Caco-2 (cell line): ENCODE results near the gene GRN. TPM values are rescaled to one million over a fixed set of nuclear protein-coding genes. Genes with fewer than 3 reads are reported as not detected.
A peak's percentile ranks its signal among the peaks of the same experiment; 100 is the strongest.

Experiments
- BruUV-seq: library from RNA; stranded (reverse); fragments of 400-500 nt; replicated peaks from 2 replicates; lab custom pipeline; 2021; lab: Mats Ljungman, UMichigan
- CTCF ChIA-PET: fragments of 300-600 bp; sonication (Branson Sonifier 250); formaldehyde crosslinking; loops from one replicate; lab custom pipeline; 2022; ENCODE audit warnings: antibody characterized with exemption; lab: Charles Lee
- POLR2A ChIA-PET: fragments of 300-600 bp; sonication (Branson Sonifier 250); formaldehyde crosslinking; loops from one replicate; lab custom pipeline; 2022; ENCODE audit warnings: antibody characterized with exemption; lab: Charles Lee
- DNase-seq, 2 experiments: peaks; one replicate each; pipeline versions ENCODE4 v3.0.0 to v3.0.0-alpha.2; 2020 to 2022
- H3K27me3 ChIP-seq: replicated peaks from 2 replicates; pipeline ENCODE4 v1.6.0; 2011; ENCODE audit warnings: low read length; ENCODE audit not compliant: control insufficient read depth, insufficient read depth
- H3K36me3 ChIP-seq: 2 replicates; pipeline ENCODE4 v1.5.1; 2011; ENCODE audit warnings: low read length; ENCODE audit not compliant: control insufficient read depth, insufficient read depth
- H3K4me1 ChIP-seq: fragments of 250-450 bp; sonication (Bioruptor Pico); 2 replicates; pipeline ENCODE4 v1.5.1; 2020; ENCODE audit warnings: mild to moderate bottlenecking
- H3K4me3 ChIP-seq: 2 replicates; pipeline ENCODE4 v1.5.1; 2011; ENCODE audit warnings: low read depth, mild to moderate bottlenecking, control low read depth, low read length
- H3K9me3 ChIP-seq: fragments of 250-450 bp; sonication (Bioruptor Pico); 2 replicates; pipeline ENCODE4 v1.5.1; 2020; ENCODE audit warnings: mild to moderate bottlenecking, moderate library complexity
- H3K27ac Mint-ChIP-seq: one replicate; pipeline ENCODE4 v1.8.0; 2022; ENCODE audit warnings: mixed read lengths; ENCODE audit not compliant: unreplicated experiment
- H3K27me3 Mint-ChIP-seq: one replicate; pipeline ENCODE4 v1.8.0; 2022; ENCODE audit warnings: mixed read lengths; ENCODE audit not compliant: insufficient read depth, unreplicated experiment
- H3K36me3 Mint-ChIP-seq: one replicate; pipeline ENCODE4 v1.8.0; 2022; ENCODE audit warnings: mild to moderate bottlenecking, mixed read lengths; ENCODE audit not compliant: insufficient read depth, unreplicated experiment
- H3K4me1 Mint-ChIP-seq: one replicate; pipeline ENCODE4 v1.8.0; 2022; ENCODE audit warnings: low read depth, mixed read lengths; ENCODE audit not compliant: unreplicated experiment
- H3K4me3 Mint-ChIP-seq: one replicate; pipeline ENCODE4 v1.8.0; 2022; ENCODE audit warnings: mild to moderate bottlenecking, moderate library complexity, mixed read lengths; ENCODE audit not compliant: unreplicated experiment
- H3K9me3 Mint-ChIP-seq: one replicate; pipeline ENCODE4 v1.8.0; 2022; ENCODE audit warnings: mixed read lengths; ENCODE audit not compliant: unreplicated experiment
- intact Hi-C: fragments of 100-400 bp; cut with micrococcal nuclease; formaldehyde crosslinking; loops from one replicate; pipeline ENCODE4 v1.10.0; 2022; ENCODE audit not compliant: unreplicated experiment
- total RNA-seq: library from RNA; stranded (reverse); gene quantifications from 2 replicates; pipeline ENCODE4 v1.2.3, GENCODE V29; 2022
- TF ChIP-seq, protein P1 (sequence below), 2 experiments: fragments of 200-600 bp in 1 of 2; IDR thresholded peaks; 1 replicate in 1 of 2; 2 replicates in 1 of 2; pipeline versions ENCODE4 v1.5.1 to v1.8.0; 2011 to 2022; ENCODE audit warnings: antibody characterized with exemption in 1 of 2, control low read depth in 1 of 2, inconsistent platforms in 1 of 2, low read depth in 1 of 2, low read length in 1 of 2, mild to moderate bottlenecking in 1 of 2, moderate library complexity in 1 of 2; ENCODE audit not compliant: insufficient read depth in 1 of 2, severe bottlenecking in 1 of 2, unreplicated experiment in 1 of 2

The GRN gene
- total RNA-seq, 1 experiment from 2014 or later: 167 TPM

DNA sequence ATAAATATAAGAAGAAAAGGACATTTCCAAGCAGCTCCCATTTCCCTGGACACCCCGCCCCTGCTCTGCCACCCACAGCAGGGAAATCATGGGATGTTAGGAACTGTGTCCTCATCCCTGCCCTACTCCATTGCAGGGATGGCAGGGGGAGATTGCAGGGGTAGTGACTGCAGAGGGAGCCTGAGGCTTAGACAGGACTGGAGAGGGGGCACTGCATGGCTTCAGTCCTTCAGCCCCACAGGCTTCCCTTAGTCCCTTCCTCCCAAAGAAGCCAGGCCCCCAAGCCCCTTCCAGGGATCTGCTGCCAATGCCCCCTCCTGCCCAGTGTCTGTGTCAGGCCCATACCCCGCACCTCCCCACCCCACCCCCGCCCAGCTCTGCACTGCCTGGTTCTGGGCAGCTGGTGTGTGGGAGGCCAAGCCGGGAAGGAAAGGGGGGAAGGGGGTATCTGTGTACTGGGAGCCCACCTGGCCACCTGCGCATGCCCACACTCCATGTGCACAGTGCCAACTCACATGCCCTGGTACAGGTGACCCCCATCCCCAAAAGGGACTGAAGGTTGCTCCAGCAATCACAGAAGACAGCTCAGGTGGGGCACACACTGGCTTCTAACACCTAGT, 33.4 kb upstream of the GRN start:
- TF ChIP-seq, protein P1, sequence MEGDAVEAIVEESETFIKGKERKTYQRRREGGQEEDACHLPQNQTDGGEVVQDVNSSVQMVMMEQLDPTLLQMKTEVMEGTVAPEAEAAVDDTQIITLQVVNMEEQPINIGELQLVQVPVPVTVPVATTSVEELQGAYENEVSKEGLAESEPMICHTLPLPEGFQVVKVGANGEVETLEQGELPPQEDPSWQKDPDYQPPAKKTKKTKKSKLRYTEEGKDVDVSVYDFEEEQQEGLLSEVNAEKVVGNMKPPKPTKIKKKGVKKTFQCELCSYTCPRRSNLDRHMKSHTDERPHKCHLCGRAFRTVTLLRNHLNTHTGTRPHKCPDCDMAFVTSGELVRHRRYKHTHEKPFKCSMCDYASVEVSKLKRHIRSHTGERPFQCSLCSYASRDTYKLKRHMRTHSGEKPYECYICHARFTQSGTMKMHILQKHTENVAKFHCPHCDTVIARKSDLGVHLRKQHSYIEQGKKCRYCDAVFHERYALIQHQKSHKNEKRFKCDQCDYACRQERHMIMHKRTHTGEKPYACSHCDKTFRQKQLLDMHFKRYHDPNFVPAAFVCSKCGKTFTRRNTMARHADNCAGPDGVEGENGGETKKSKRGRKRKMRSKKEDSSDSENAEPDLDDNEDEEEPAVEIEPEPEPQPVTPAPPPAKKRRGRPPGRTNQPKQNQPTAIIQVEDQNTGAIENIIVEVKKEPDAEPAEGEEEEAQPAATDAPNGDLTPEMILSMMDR (IDR thresholded peaks at IDR 0.05; ENCODE audit: insufficient read depth in 1 of 2, low read depth in 1 of 2, low read length in 1 of 2, severe bottlenecking in 1 of 2, unreplicated experiment in 1 of 2): no peak
- no peak overlapping the region for H3K4me3 ChIP-seq
- no peaks in the 10 kb centered on the region; the same call in 1 of the 2 replicates for H3K27me3 ChIP-seq
- DNase-seq: no peak
- Mint-ChIP-seq H3K4me3 (no peak overlapping the region), H3K27ac (no peak overlapping the region), H3K4me1 (peaks cover 21% of the 10 kb centered on the region), H3K36me3 (peaks cover 18% of the 10 kb centered on the region), H3K27me3 (peaks cover 17% of the 10 kb centered on the region), H3K9me3 (no peaks in the 10 kb centered on the region)
- ChIA-PET POLR2A (no interaction called here), CTCF (no interaction called here)
- H3K36me3 ChIP-seq: no peaks in the 10 kb centered on the region
- no TSS peak for BruUV-seq
- intact Hi-C loops: no loop called here
- H3K4me1 ChIP-seq: peaks cover 13% of the 10 kb centered on the region
- no peaks in the 10 kb centered on the region for H3K9me3 ChIP-seq

- H3K9me3 ChIP-seq: no peaks in the 10 kb centered on the region
- peaks cover 13% of the 10 kb centered on the region for H3K4me1 ChIP-seq
- Mint-ChIP-seq H3K27ac (no peak overlapping the region), H3K4me3 (no peak overlapping the region), H3K4me1 (peaks cover 17% of the 10 kb centered on the region), H3K9me3 (no peaks in the 10 kb centered on the region), H3K36me3 (peaks cover 23% of the 10 kb centered on the region), H3K27me3 (peaks cover 19% of the 10 kb centered on the region)
- no TSS peak for BruUV-seq
- no peak for DNase-seq
- TF ChIP-seq, protein P1 (IDR thresholded peaks at IDR 0.05; ENCODE audit: insufficient read depth in 1 of 2, low read depth in 1 of 2, low read length in 1 of 2, severe bottlenecking in 1 of 2, unreplicated experiment in 1 of 2): no peak
- intact Hi-C loops: no loop called here
- no peak overlapping the region for H3K4me3 ChIP-seq
- POLR2A ChIA-PET: no interaction called here
- CTCF ChIA-PET: no interaction called here
- no peaks in the 10 kb centered on the region; the same call in 1 of the 2 replicates for H3K27me3 ChIP-seq
- no peaks in the 10 kb centered on the region for H3K36me3 ChIP-seq
These were observed 32.6 kb upstream of the GRN start for GRCh38 chr17:44312396-44313104.

GRCh38 chr17:44314031-44314430, 31.1 kb upstream of the GRN start:
- H3K4me3 ChIP-seq: no peak overlapping the region
- CTCF ChIA-PET: no interaction called here
- TF ChIP-seq, protein P1 (IDR thresholded peaks at IDR 0.05; ENCODE audit: insufficient read depth in 1 of 2, low read depth in 1 of 2, low read length in 1 of 2, severe bottlenecking in 1 of 2, unreplicated experiment in 1 of 2): no peak
- Mint-ChIP-seq H3K27ac (no peak overlapping the region), H3K36me3 (peaks cover 34% of the 10 kb centered on the region), H3K9me3 (no peaks in the 10 kb centered on the region), H3K4me3 (peak overlapping the region; percentile 85), H3K27me3 (peaks cover 19% of the 10 kb centered on the region), H3K4me1 (peaks cover 18% of the 10 kb centered on the region)
- H3K4me1 ChIP-seq: peaks cover 13% of the 10 kb centered on the region
- BruUV-seq: no TSS peak
- no peaks in the 10 kb centered on the region; the same call in 1 of the 2 replicates for H3K27me3 ChIP-seq
- POLR2A ChIA-PET: no interaction called here
- H3K36me3 ChIP-seq: no peaks in the 10 kb centered on the region
- intact Hi-C loops: no loop called here
- no peak for DNase-seq
- H3K9me3 ChIP-seq: no peaks in the 10 kb centered on the region
